NB4 (cell line): ENCODE results near the gene TSEN15.

Experiments
- CTCF ChIP-seq: IDR thresholded peaks from one replicate; pipeline ENCODE4 v1.5.1; 2012; ENCODE audit warnings: low read depth, low read length
- POLR2A ChIP-seq: IDR thresholded peaks from 2 replicates; pipeline ENCODE4 v1.6.1; 2011; ENCODE audit warnings: mild to moderate bottlenecking; ENCODE audit not compliant: insufficient read length; ENCODE audit errors: extremely low read depth

- no peak for TF ChIP-seq CTCF
- TF ChIP-seq POLR2A, result no peak
Observed at GRCh38 chr1:184032930-184033418, 18.6 kb upstream of the TSEN15 start.
